ENCODE measurements around the gene STK40.

The STK40 gene

GRCh38 chr1:36327421-36328087, 58.2 kb downstream of the STK40 start:
- no peak for TF ChIP-seq CTCF (IDR thresholded peaks at IDR 0.05; ENCODE audit: borderline replicate concordance, insufficient read depth, low read depth, low read length)
- H3K4me3 ChIP-seq (ENCODE audit: low read depth, low read length) = no peak overlapping the region

- TF ChIP-seq CTCF (IDR thresholded peaks at IDR 0.05; ENCODE audit: borderline replicate concordance, insufficient read depth, low read depth, low read length) = no peak
Observed at GRCh38 chr1:36326499-36326898, 59.2 kb downstream of the STK40 start.

GRCh38 chr1:36324353-36324703, 61.4 kb downstream of the STK40 start:
- no peak for TF ChIP-seq CTCF (IDR thresholded peaks at IDR 0.05; ENCODE audit: borderline replicate concordance, insufficient read depth, low read depth, low read length)

More at GRCh38 chr1:36326499-36326898, 59.2 kb downstream of the STK40 start:
- H3K4me3 ChIP-seq (ENCODE audit: low read depth, low read length) = no peak overlapping the region

GRCh38 chr1:36323636-36324352, 61.9 kb downstream of the STK40 start, which contains the start of gene EVA1B:
Gene EVA1B, minus strand, starts transcription at chr1:36323645. Its CDS starts 608 bp downstream, at chr1:36323037.
- H3K4me3 ChIP-seq (ENCODE audit: low read depth, low read length) = peak within 1 kb of the TSS; percentile 64
- TF ChIP-seq CTCF (IDR thresholded peaks at IDR 0.05; ENCODE audit: borderline replicate concordance, insufficient read depth, low read depth, low read length) = no peak

More at GRCh38 chr1:36324353-36324703, 61.4 kb downstream of the STK40 start:
- no peak overlapping the region for H3K4me3 ChIP-seq (ENCODE audit: low read depth, low read length)

GRCh38 chr1:36322786-36323635, 62.7 kb downstream of the STK40 start:
- H3K4me3 ChIP-seq (ENCODE audit: low read depth, low read length) = peak overlapping the region; percentile 64
- no peak for TF ChIP-seq CTCF (IDR thresholded peaks at IDR 0.05; ENCODE audit: borderline replicate concordance, insufficient read depth, low read depth, low read length)

- peak overlapping the region; percentile 64 for H3K4me3 ChIP-seq (ENCODE audit: low read depth, low read length)
- no peak for TF ChIP-seq CTCF (IDR thresholded peaks at IDR 0.05; ENCODE audit: borderline replicate concordance, insufficient read depth, low read depth, low read length)
Observed at GRCh38 chr1:36322041-36322785, 63.5 kb downstream of the STK40 start.

All from GM12875 (cell line).